PC-9 (cell line): ENCODE data around the gene SBNO2. TPM values are rescaled to one million over a fixed set of nuclear protein-coding genes. Genes with fewer than 3 reads are reported as not detected.
A peak's percentile ranks its signal among the peaks of the same experiment; 100 is the strongest.

ENCODE experiments used
- BruUV-seq: library from RNA; stranded (reverse); fragments of 400-500 nt; replicated peaks from 2 replicates; lab custom pipeline; 2021; lab: Mats Ljungman, UMichigan
- CTCF ChIA-PET: fragments of 300-600 bp; sonication (Branson Sonifier 250); formaldehyde crosslinking; loops from one replicate; lab custom pipeline; 2022; ENCODE audit warnings: antibody characterized with exemption; lab: Charles Lee
- POLR2A ChIA-PET: fragments of 300-600 bp; sonication (Branson Sonifier 250); formaldehyde crosslinking; loops from one replicate; lab custom pipeline; 2022; ENCODE audit warnings: antibody characterized with exemption; ENCODE audit not compliant: unreplicated experiment; lab: Charles Lee
- DNase-seq, 2 experiments: peaks; one replicate each; pipeline versions ENCODE4 v3.0.0 to v3.0.0-alpha.2; 2015 to 2022; ENCODE audit warnings: mixed read lengths in 1 of 2
- H2AFZ ChIP-seq: fragments of 200-600 bp; sonication (generic); 2 replicates; pipeline ENCODE4 v1.8.1; 2017; ENCODE audit warnings: antibody characterized with exemption
- H3F3A ChIP-seq: fragments of 200-600 bp; sonication (generic); 2 replicates; pipeline ENCODE4 v1.8.1; 2017; ENCODE audit warnings: antibody characterized with exemption, mild to moderate bottlenecking, low read depth; ENCODE audit not compliant: insufficient read depth
- H3K27ac ChIP-seq: fragments of 200-600 bp; sonication (generic); 2 replicates; pipeline ENCODE4 v1.6.1; 2016; ENCODE audit warnings: mixed run types
- H3K27me3 ChIP-seq: fragments of 200-600 bp; sonication (generic); 2 replicates; pipeline ENCODE4 v1.6.1; 2016; ENCODE audit warnings: low read depth, mixed run types; ENCODE audit not compliant: insufficient read depth
- H3K36me3 ChIP-seq: fragments of 200-600 bp; sonication (generic); 2 replicates; pipeline ENCODE4 v1.6.1; 2016; ENCODE audit warnings: low read depth, mixed run types
- H3K4me1 ChIP-seq: fragments of 200-600 bp; sonication (generic); replicated peaks from 2 replicates; pipeline ENCODE4 v1.6.1; 2016; ENCODE audit warnings: mixed run types; ENCODE audit not compliant: insufficient read depth
- H3K4me2 ChIP-seq: fragments of 200-600 bp; sonication (generic); 2 replicates; pipeline ENCODE4 v1.6.1; 2017; ENCODE audit warnings: mixed run types
- H3K4me3 ChIP-seq: fragments of 200-600 bp; sonication (generic); 2 replicates; pipeline ENCODE4 v1.6.1; 2016; ENCODE audit warnings: mixed run types
- H3K79me2 ChIP-seq: fragments of 200-600 bp; sonication (generic); 2 replicates; pipeline ENCODE4 v1.6.1; 2017; ENCODE audit warnings: low read depth, mixed run types
- H3K9me2 ChIP-seq: fragments of 200-600 bp; sonication (generic); 2 replicates; pipeline ENCODE4 v1.8.1; 2017; ENCODE audit warnings: mild to moderate bottlenecking; ENCODE audit not compliant: insufficient read depth
- H3K9me3 ChIP-seq: fragments of 200-600 bp; sonication (generic); 2 replicates; pipeline ENCODE4 v1.8.1; 2016; ENCODE audit warnings: low read depth; ENCODE audit not compliant: insufficient read depth
- H4K20me1 ChIP-seq: fragments of 200-600 bp; sonication (generic); 2 replicates; pipeline ENCODE4 v1.8.1; 2017; ENCODE audit not compliant: insufficient read depth
- EZH2 ChIP-seq: fragments of 200-600 bp; sonication (generic); IDR thresholded peaks from 2 replicates; pipeline ENCODE4 v1.8.0; 2017; ENCODE audit warnings: antibody characterized with exemption, low read depth
- intact Hi-C: fragments of 100-400 bp; cut with micrococcal nuclease; formaldehyde crosslinking; loops from one replicate; pipeline ENCODE4 v1.10.0; 2022; ENCODE audit not compliant: unreplicated experiment
- total RNA-seq: library from RNA; stranded (reverse); gene quantifications from 2 replicates; pipeline ENCODE4 v1.2.3, GENCODE V29; 2021
- TF ChIP-seq, protein P1 (sequence below): fragments of 200-600 bp; sonication (generic); conservative IDR thresholded peaks from 2 replicates; pipeline ENCODE4 v1.6.1; 2017; ENCODE audit warnings: mixed run types, antibody characterized with exemption, mild to moderate bottlenecking, moderate library complexity

The SBNO2 gene
- total RNA-seq, 1 experiment from 2014 or later = 82.4 TPM

GRCh38 chr19:1199531-1199930, 25.5 kb upstream of the SBNO2 start:
- intact Hi-C loops = no loop called here
- H3K4me1 ChIP-seq = peaks cover 15% of the 10 kb centered on the region
- TF ChIP-seq, protein P1, sequence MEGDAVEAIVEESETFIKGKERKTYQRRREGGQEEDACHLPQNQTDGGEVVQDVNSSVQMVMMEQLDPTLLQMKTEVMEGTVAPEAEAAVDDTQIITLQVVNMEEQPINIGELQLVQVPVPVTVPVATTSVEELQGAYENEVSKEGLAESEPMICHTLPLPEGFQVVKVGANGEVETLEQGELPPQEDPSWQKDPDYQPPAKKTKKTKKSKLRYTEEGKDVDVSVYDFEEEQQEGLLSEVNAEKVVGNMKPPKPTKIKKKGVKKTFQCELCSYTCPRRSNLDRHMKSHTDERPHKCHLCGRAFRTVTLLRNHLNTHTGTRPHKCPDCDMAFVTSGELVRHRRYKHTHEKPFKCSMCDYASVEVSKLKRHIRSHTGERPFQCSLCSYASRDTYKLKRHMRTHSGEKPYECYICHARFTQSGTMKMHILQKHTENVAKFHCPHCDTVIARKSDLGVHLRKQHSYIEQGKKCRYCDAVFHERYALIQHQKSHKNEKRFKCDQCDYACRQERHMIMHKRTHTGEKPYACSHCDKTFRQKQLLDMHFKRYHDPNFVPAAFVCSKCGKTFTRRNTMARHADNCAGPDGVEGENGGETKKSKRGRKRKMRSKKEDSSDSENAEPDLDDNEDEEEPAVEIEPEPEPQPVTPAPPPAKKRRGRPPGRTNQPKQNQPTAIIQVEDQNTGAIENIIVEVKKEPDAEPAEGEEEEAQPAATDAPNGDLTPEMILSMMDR = no peak
- TF ChIP-seq EZH2 = no peak
- H3K9me2 ChIP-seq = no peaks in the 10 kb centered on the region
- no peak for DNase-seq
- H4K20me1 ChIP-seq = no peaks in the 10 kb centered on the region
- no peaks in the 10 kb centered on the region for H3K36me3 ChIP-seq
- no peak overlapping the region for H3K4me3 ChIP-seq
- no TSS peak for BruUV-seq
- no peaks in the 10 kb centered on the region for H3K27me3 ChIP-seq
- CTCF ChIA-PET = no interaction called here
- POLR2A ChIA-PET = no interaction called here
- no peak overlapping the region for H3K27ac ChIP-seq
- no peak overlapping the region for H3K4me2 ChIP-seq
- H3F3A ChIP-seq = peaks cover 13% of the 10 kb centered on the region; the same call in 1 of the 2 replicates
- H3K9me3 ChIP-seq = no peaks in the 10 kb centered on the region
- H2AFZ ChIP-seq = no peak overlapping the region
- H3K79me2 ChIP-seq = no peaks in the 10 kb centered on the region

GRCh38 chr19:1189419-1189818, 15.4 kb upstream of the SBNO2 start:
- Histone ChIP-seq H3K9me3 (no peaks in the 10 kb centered on the region), H2AFZ (no peak overlapping the region), H3K27ac (peak overlapping the region; percentile 57; the same call in 1 of the 2 replicates), H3K9me2 (no peaks in the 10 kb centered on the region), H3K36me3 (no peaks in the 10 kb centered on the region), H3K27me3 (no peaks in the 10 kb centered on the region), H3F3A (peaks cover 17% of the 10 kb centered on the region), H3K4me3 (no peak overlapping the region), H3K79me2 (no peaks in the 10 kb centered on the region), H3K4me1 (peaks cover 26% of the 10 kb centered on the region), H4K20me1 (no peaks in the 10 kb centered on the region), H3K4me2 (peak overlapping the region; percentile 34; the same call in 1 of the 2 replicates)
- intact Hi-C loops = no loop called here
- TF ChIP-seq, protein P1 = no peak
- TF ChIP-seq EZH2 = no peak
- no TSS peak for BruUV-seq
- DNase-seq = peak; percentile 44 to 50
- ChIA-PET CTCF (no interaction called here), POLR2A (interaction anchor here (0.6 kb wide), 1 partner anchor 19 kb away, joined by 6 read pairs; no protein-coding TSS in a partner anchor)

DNA sequence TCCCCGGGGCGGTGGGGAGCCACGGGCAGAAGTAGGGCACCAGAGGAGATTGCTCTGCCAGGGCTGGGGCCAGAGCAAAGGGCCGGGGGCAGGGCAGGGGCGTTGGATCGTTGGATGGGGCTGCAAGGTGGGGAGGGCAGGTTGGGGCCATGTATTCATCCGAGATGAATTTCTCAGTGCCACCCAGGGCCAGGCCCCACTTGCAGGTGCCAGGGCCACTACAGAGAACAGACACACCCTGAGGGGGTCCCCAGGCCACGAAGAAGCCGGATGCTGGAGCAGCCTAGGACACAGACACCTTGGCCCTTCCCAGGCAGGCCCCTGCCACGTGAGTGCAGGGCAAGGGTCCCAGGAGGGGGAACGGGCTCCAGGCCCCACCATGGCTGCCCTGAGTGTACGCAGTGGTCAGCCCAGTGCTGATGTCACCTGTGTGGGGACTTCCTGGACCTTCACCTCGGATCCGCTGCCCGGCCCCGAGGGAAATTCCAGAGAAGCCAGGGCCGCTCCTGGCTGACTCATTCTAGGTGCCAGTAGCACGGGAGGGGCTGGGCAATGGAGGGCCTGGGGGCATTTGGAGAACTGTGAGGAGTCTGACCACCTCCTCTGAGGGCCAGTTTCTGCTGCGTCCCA, 9.6 kb upstream of the SBNO2 start:
- no peaks in the 10 kb centered on the region for H3K27me3 ChIP-seq
- ChIA-PET POLR2A (no interaction called here), CTCF (no interaction called here)

More for the DNA sequence above, 9.6 kb upstream of the SBNO2 start:
- H2AFZ ChIP-seq = no peak overlapping the region
- no peaks in the 10 kb centered on the region for H4K20me1 ChIP-seq
- peak; percentile 93 to 95 for DNase-seq
- peaks cover 52% of the 10 kb centered on the region for H3F3A ChIP-seq
- peak overlapping the region; percentile 8; the same call in 1 of the 2 replicates for H3K4me3 ChIP-seq
- no peaks in the 10 kb centered on the region for H3K9me3 ChIP-seq
- intact Hi-C loops = loop anchor here (2.0 to 5.0 kb wide), 3 partner anchors 15 to 81 kb away; partner anchors contain the start of genes GPX4 and MIDN
- H3K36me3 ChIP-seq = no peaks in the 10 kb centered on the region
- TF ChIP-seq, protein P1 = no peak
- no peak for TF ChIP-seq EZH2
- H3K9me2 ChIP-seq = no peaks in the 10 kb centered on the region
- H3K4me1 ChIP-seq = peaks cover 57% of the 10 kb centered on the region
- H3K4me2 ChIP-seq = peak overlapping the region; percentile 71
- H3K27ac ChIP-seq = peak overlapping the region; percentile 95
- no peaks in the 10 kb centered on the region for H3K79me2 ChIP-seq
- BruUV-seq = no TSS peak
